NCI-H1048 (cell line): ENCODE data around the gene PLA2G6.
A peak's percentile ranks its signal among the peaks of the same experiment; 100 is the strongest.

ENCODE experiments used
- DNase-seq: peaks from one replicate; lab custom pipeline; 2025; lab: John Stamatoyannopoulos, UW

The PLA2G6 gene

GRCh38 chr22:38181453-38182200 lies at the start of gene PLA2G6:
PLA2G6 (minus strand) TSS chr22:38181830; CDS start chr22:38169426, 12,404 bp downstream.
- peak; percentile 96 for DNase-seq

GRCh38 chr22:38230916-38231315 lies 49.3 kb upstream of the PLA2G6 start:
- DNase-seq: no peak

GRCh38 chr22:38230108-38230825 lies 48.6 kb upstream of the PLA2G6 start:
- no peak for DNase-seq

- no peak for DNase-seq
These were observed 47.5 kb upstream of the PLA2G6 start for GRCh38 chr22:38228873-38229740.

- no peak for DNase-seq
These were observed 46.8 kb upstream of the PLA2G6 start for GRCh38 chr22:38228326-38228872.

- no peak for DNase-seq
These were observed 45.4 kb upstream of the PLA2G6 start for GRCh38 chr22:38226853-38227649.

DNA sequence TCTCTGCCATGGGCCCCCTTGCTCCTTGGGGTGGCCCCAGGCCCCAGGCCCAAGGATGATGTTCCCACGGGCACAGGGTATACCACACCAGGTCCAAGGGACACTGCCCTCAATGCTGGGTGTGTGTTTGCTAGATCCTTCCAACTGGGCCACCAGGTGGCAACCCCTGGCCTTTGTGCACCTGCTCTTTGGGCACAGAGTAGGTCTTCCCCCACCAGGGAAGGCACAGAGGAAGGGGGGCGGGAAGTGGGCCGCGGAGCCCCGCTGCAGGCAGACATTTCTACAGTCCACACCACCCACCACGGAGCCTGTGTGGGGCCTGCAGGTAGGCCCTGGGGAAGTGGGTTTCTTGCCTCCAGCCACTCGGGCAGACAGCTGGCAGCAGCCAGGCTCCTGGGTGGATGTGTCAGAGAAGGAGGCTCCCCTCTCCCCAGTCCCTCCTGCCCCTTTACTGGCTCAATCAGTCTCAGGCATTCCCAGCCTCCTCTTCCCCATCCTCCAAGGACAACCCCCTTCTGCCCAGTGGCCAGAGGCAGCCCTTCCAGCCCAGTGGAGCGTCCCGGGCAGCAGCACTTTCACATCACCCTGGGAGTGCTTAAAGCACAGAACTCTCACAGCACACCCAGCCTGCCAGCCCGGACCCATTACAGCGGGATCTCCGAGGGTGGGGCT lies 41.8 kb upstream of the PLA2G6 start:
- no peak for DNase-seq

DNA sequence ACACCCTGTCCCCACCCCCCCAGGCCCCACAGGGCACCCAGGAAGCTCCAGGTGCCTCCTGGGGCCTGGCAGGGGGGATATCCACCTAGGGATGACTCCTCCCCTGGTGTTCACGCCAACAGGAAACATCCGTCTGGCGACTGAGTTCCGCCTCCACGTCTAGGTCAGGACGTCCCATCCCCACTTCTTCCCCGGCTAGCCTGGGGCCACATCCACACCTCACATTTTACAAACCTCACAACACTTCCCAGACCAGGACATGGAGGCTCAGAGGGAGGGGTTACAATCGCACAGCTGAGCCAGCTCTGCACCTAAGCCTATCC lies 41.1 kb upstream of the PLA2G6 start:
- no peak for DNase-seq

- DNase-seq: no peak
These were observed 40.5 kb upstream of the PLA2G6 start for GRCh38 chr22:38221908-38222796.

DNA sequence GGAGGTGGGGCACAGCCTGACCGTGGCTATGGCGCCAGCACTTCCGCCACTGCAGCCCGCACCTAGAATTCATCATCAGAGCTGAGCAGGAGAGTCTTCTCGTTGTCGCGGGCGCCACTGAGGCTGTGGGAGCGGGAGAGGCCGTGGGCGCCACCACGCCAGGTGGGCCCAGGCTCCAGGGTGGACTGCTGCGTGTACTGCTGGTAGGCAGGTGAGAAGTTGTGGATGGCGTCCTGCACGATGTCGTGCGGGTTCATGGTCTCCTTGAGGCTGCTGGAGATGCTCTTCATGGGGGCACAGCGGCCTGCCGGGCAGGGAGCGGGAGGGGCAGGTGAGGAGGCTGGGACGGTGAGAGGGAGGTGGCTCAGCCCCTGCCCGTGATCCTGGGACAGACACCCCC lies 39.8 kb upstream of the PLA2G6 start:
- DNase-seq: no peak

DNA sequence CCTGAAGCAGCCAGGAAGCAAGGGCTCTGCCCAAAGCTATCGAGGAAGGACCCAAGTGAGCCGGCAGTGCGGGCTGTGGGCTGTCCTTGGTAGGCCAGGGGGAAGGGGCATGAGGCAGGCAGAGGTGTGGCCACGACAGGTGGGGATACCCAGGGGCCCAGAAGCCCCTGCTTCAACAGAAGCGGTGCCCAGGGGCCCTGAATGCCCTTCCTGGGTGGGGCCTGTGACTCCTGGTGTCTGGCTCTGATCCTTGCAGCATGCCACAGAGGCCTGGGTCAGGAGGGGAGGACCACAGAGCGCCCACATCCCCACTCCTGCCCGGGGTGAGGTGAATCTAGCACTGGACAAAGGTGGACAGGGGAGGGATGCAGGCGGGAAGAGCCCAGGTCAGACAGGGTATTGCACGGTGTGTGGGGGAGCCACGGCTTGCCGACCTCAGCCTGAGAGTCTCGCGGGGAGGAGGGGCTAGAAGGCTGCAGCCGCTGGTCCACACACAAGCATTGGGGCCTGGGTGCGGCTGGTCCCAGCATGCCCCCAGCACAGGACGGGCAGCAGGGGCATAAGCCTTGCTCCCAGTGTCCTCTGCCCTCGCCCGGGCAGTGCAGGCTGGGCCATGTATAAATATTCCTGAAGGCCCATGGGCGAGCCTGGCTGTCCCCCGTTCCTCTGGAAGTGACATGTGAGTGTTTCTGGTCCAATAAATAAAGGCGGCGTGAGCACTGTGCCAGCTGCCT lies 39.2 kb upstream of the PLA2G6 start:
- DNase-seq: no peak

- DNase-seq: no peak
These were observed 38.5 kb upstream of the PLA2G6 start for GRCh38 chr22:38220163-38220562.

GRCh38 chr22:38219632-38220031 lies 38.0 kb upstream of the PLA2G6 start:
- DNase-seq: no peak

DNA sequence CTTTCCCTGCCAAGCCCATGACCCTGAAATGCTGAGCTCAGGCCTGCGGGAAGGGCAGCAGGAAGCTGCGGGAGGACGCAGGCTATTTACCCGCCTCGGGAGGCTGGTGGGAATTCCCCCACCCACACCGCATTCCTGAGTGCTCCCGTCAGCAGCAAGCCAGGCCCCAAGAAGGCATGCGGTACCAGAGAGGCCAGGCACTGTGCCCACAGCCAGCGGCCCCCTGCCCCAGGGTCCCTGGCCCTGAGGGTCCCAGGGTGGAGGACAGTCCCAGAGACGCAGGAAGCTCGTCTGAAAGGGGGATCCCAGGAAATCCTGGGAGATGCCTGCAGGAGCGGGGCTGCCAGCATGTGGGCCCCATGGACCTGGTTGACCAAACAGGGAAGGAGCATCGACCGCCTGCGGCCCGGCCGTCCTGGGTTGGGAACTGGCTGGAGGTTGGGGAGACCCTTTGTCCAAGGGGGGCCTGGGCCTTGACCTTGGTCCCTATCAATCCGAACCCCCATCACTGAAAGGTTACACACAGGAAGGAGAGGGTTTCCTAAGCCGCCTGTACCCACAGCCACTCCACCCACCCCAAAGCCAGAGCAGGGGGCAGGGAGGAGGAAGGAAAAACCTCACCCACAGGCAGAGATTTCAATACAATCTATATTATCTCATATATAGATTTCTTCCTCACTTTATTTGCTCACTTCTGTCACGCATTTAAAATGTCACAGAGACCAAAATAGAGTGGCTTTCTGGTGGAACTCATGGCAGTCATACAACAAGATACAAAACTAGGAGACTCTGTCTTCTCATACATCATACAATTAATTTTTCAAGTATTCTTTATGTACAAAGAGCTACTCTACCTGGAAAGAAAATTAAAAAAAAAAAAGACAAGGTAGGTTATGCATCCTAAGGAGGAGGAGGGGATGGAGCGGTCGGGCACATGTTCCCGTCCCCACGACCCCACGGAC lies 37.3 kb upstream of the PLA2G6 start:
- no peak for DNase-seq

DNA sequence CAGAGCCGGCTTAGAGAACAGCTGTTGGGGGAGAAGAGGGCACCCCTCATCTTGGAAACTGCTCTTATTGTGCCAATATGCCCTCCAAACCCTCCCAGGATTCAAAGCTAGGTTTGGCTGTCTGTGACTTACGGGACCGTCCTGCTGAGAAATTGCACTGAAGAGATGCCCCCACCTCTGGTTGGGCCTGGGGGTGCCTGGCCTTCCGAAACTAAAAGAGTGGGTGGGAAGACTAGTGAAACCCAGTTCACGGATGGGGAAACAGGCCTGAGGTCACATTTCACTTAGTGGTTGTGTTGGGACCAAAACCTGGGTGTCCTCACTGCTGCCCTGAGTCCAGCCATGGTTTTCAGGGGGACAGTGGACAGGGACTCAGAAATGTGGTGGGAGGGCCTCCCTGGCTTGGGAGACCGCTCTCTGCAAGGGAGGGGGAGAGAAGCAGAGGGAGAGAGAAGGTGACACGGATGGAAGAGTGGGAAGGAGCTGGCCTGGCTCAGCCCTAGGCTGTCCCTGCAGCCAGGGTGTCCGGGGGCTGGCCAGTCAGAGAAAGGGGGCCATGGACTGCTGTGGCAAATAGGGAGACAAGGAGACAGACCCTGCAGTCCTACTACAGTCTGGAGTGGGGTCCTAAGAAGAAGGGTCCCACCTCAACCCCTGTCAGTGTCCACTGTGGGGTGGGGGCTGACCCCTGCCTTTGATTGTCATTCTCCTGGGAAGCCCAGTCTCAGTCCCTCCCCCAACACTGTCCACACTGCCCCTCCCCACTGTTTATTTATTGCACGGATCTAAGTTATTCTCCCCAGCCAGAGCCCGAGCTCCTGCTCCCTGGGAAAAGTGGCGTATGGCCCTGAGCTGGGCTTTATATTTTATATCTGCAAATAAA lies 33.8 kb upstream of the PLA2G6 start:
- DNase-seq: no peak

DNA sequence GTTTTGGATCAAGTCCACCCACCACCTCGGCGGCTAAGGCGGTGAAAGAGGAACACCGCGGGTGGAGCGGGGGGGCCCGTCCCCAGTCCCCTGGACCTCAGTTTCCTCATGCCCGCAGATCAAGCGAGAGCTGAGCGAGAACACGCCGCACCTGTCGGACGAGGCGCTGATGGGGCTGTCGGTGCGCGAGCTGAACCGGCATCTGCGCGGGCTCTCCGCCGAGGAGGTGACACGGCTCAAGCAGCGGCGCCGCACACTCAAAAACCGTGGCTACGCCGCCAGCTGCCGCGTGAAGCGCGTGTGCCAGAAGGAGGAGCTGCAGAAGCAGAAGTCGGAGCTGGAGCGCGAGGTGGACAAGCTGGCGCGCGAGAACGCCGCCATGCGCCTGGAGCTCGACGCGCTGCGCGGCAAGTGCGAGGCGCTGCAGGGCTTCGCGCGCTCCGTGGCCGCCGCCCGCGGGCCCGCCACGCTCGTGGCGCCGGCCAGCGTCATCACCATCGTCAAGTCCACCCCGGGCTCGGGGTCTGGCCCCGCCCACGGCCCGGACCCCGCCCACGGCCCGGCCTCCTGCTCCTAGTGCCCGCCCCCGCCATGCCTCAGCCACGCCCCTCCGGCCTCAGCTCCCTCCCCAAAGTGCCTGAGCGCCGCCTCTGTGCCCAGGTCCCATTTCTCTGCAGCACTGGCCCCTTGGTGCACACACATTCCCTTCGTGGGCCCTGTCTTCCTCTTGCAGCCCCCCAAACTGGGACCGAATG lies 32.8 kb upstream of the PLA2G6 start:
- DNase-seq: peak; percentile 53

DNA sequence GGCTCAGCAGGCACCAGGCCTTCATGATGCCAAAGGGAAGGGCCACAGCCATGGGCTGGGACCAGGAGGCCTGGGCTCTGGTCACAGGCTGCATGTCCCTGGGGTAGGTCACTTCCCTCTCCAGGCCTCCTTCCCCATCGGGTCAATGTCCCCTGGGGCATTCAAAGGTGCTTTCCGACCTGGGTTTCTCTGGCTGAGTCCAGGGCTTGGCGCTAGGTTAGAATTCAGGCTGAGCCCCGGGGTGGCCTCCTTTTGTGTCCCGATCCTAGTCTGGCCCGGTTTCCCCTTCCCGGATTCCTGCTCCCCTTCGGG lies 32.3 kb upstream of the PLA2G6 start:
- no peak for DNase-seq
